ENCODE data around the gene ACSF2.
"Not testable (repeated sequence)": the region's sequence is repeated elsewhere in the genome, so short reads cannot be mapped to it uniquely, and the experiment has no call there.

Gene ACSF2

DNA sequence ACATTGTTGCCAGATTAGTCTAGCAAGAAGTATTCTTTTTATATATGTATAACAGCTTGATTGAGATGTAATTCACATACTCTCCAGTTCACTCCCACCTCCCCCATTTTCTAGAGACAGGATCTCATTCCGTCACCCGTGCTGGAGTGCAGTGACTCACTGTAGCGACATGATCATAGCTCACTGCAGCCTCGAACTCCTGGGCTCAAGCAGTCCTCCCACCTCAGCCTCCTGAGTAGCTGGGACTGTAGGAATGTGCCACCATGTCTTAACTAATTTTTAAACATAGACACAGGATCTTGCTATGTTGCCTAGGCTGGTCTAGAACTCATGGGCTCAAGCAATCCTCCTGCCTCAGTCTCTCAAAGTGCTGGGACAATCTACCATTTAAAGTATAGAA, 49.3 kb downstream of the ACSF2 start:
- H3K4me2 ChIP-seq = no peak overlapping the region
- peaks cover 0 to 32% (median 5%) of the 10 kb centered on the region in 11 experiments; a peak in 12 of 22 replicates for H3K36me3 ChIP-seq
- H3K27ac ChIP-seq = no peak overlapping the region
- peaks cover 19 to 35% (median 32%) of the 10 kb centered on the region in 10 experiments for H3K4me1 ChIP-seq
- no peaks in the 10 kb centered on the region for H3K27me3 ChIP-seq
- TF ChIP-seq Cebpa-rat (IDR thresholded peaks at IDR 0.05) = no peak
- H3K9me3 ChIP-seq (replicated peaks in 1 of 11) = no peaks in the 10 kb centered on the region
- no peak overlapping the region for H3K4me3 ChIP-seq
- H4K20me1 ChIP-seq = peaks cover 0 to 10% (median 6%) of the 10 kb centered on the region in 11 experiments; a peak in 11 of 22 replicates
- H3K9ac ChIP-seq = no peak overlapping the region

DNA sequence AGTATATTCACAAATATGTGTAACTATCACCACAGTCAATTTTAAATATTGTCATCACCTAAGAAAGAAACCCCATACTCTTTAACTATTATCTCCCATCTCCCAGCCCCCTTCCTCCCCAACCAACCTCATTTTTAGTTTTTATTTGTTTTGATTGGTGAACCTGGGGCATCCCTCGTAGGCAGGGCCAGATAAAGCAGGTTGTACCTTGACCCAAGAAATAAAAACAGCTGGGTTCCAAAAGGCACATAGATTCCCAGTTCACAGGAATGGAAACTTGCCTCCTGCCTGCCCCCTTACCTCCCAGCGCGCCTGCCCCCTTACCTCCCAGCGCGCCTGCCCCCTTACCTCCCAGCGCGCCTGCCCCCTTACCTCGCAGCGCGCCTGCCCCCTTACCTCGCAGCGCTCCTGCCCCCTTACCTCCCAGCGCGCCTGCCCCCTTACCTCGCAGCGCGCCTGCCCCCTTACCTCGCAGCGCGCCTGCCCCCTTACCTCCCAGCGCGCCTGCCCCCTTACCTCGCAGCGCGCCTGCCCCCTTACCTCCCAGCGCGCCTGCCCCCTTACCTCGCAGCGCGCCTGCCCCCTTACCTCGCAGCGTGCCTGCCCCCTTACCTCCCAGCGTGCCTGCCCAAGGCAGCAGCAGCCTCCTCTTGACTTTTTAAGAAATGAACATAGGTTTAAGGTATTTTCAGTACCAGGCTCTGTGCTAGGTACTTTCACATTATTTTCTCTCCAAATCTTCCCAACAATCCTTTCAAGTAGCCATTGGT, 49.9 kb downstream of the ACSF2 start:
- not testable (repeated sequence) for H3K27me3 ChIP-seq; H3K4me2 ChIP-seq; H3K9ac ChIP-seq; H3K27ac ChIP-seq; H3K9me3 ChIP-seq (replicated peaks in 1 of 11); H3K4me3 ChIP-seq
- peaks cover 0 to 13% (median 5%) of the 10 kb centered on the region in 11 experiments; a peak in 10 of 22 replicates for H4K20me1 ChIP-seq
- peaks cover 20 to 37% (median 33%) of the 10 kb centered on the region in 10 experiments for H3K4me1 ChIP-seq
- H3K36me3 ChIP-seq = peaks cover 0 to 30% (median 9%) of the 10 kb centered on the region in 11 experiments; a peak in 12 of 22 replicates

DNA sequence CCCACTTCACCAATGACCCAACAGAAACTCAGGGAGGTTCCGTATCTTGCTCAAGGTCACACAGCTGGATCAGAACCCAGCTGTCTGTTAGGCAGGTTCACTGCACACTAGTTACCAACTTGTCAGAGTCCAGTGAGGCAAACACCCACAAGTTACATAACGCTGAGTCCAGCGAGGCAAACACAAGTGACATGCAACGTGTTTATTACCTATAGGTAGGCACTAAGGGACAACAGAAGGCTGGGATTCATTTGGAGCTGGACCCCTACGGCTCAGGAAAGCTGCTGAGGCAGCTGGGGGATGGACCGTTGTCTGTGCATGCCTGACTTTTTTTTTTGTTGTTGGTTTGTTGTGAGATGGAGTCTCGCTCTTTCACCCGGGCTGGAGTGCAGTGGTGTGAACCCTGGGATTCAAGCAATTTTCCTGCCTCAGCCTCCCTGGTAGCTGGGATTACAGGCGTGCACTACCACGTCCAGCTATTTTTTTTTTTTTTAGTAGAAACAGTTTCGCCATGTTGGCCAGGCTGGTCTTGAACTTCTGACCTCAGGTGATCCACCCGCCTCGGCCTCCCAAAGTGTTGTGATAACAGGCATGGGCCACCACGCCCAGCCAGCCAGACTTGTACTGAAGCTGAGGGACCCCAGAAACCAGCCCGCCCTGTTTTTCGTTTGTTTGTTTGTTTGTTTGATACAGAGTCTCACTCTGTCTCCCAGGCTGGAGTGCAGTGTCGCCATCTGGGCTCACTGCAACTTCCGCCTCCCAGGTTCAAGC, 50.7 kb downstream of the ACSF2 start:
- Histone ChIP-seq H3K27ac (no peak overlapping the region), H3K9me3 (replicated peaks in 1 of 11) (no peaks in the 10 kb centered on the region), H3K4me2 (no peak overlapping the region), H3K4me3 (no peak overlapping the region), H3K36me3 (peaks cover 2 to 29% (median 14%) of the 10 kb centered on the region in 11 experiments; a peak in 20 of 22 replicates), H3K27me3 (no peaks in the 10 kb centered on the region), H3K9ac (no peak overlapping the region), H4K20me1 (peaks cover 0 to 17% (median 5%) of the 10 kb centered on the region in 11 experiments; a peak in 10 of 22 replicates), H3K4me1 (peaks cover 18 to 32% (median 28%) of the 10 kb centered on the region in 10 experiments)
- TF ChIP-seq Cebpa-rat (IDR thresholded peaks at IDR 0.05) = no peak

DNA sequence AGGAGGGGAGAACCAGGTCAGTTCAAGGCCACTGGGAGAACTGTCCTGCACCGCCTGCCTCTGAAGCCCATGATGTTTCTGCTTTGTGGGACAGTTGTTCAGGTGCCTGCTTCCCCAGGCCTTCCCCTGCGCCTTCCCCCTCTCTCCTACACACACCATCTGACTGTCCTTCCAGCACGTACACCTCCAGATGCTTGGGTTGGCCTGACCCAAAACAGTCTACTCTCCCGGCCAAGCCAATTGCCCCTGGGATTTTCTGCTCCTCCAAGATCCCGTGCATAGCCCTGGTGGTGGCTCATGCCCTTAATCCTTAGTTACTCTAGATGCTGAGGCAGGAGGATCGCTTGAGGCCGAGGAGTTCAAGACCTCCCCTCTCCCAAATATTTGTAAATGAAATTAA, 52.0 kb downstream of the ACSF2 start:
- Histone ChIP-seq H3K36me3 (peaks cover 12 to 34% (median 23%) of the 10 kb centered on the region in 11 experiments; a peak in 21 of 22 replicates), H3K27me3 (no peaks in the 10 kb centered on the region), H3K9me3 (replicated peaks in 1 of 11) (no peaks in the 10 kb centered on the region), H3K4me2 (peak overlapping the region; percentile 48 to 96 (median 82); a peak in 21 of 22 replicates), H3K4me3 (peak overlapping the region in 9 of 10 experiments; percentile 65 to 86 (median 76); a peak in 16 of 20 replicates), H3K4me1 (peaks cover 21 to 41% (median 27%) of the 10 kb centered on the region in 10 experiments), H3K27ac (peak overlapping the region in 10 of 11 experiments; percentile 41 to 88 (median 80); a peak in 21 of 22 replicates), H4K20me1 (peaks cover 0 to 24% (median 7%) of the 10 kb centered on the region in 11 experiments; a peak in 13 of 22 replicates), H3K9ac (peak overlapping the region; percentile 68 to 87 (median 82); a peak in 21 of 22 replicates)
- no peak for TF ChIP-seq Cebpa-rat (IDR thresholded peaks at IDR 0.05)

DNA sequence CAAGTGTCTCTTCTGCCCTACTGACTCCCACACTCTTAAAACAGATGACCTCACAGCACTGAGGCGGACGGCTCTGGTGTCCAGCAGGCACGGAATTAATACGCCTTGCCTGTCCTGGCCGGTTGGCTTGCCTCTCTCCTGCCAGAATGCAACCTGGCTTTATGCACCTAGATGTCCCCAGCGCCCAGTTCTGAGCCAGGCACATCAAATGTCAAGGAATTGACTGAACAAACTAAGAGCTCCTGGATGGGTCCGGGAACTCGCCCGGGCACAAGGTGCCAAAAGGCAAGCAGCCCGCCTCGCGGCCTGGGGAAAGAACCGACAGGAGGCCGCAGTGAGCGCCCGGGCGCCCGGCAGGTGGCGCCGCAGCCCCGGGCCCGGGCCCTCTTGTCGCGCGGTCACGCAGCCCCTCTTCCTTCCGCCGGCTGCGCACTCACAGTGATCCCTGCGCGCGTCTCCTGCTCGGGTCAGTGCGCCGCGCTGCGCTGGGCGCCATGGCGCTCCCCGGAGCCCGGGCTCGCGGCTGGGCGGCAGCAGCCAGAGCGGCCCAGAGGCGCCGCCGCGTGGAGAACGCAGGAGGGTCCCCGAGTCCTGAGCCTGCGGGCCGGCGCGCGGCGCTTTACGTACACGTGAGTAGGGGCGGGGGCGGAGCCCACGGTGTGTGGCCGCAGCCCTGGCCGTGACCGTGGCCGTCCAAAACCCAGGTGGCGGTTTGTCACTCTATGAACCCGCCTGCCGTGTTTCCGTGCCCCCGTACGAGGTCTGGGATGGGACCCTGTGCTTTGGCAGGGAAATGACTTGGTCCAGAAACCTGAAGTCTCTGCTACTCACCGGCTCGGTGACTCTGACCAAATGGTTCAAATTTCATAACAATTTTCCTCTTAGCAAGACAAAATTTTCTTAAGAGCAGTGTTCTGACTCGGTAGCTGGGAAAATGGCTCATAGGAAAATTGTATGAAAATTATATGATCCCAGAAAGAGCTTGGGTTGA, 52.7 kb downstream of the ACSF2 start, which contains the start of gene RSAD1:
RSAD1 (plus strand) TSS at position 470 of the 991 bp plus-strand sequence; CDS start at position 495, 25 bp downstream.
- H3K36me3 ChIP-seq = peaks cover 19 to 40% (median 30%) of the 10 kb centered on the region in 11 experiments
- TF ChIP-seq Cebpa-rat (IDR thresholded peaks at IDR 0.05) = no peak
- H3K9me3 ChIP-seq (replicated peaks in 1 of 11) = no peaks in the 10 kb centered on the region
- peak within 1 kb of the TSS in 10 of 11 experiments; percentile 41 to 88 (median 80); a peak in 21 of 22 replicates for H3K27ac ChIP-seq
- peaks cover 21 to 41% (median 27%) of the 10 kb centered on the region in 10 experiments for H3K4me1 ChIP-seq
- peak within 1 kb of the TSS; percentile 75 to 96 (median 82) for H3K4me2 ChIP-seq
- H4K20me1 ChIP-seq = peaks cover 0 to 24% (median 7%) of the 10 kb centered on the region in 11 experiments; a peak in 13 of 22 replicates
- H3K27me3 ChIP-seq = no peaks in the 10 kb centered on the region
- H3K9ac ChIP-seq = peak within 1 kb of the TSS; percentile 68 to 87 (median 82)
- peak within 1 kb of the TSS; percentile 63 to 86 (median 76) for H3K4me3 ChIP-seq

DNA sequence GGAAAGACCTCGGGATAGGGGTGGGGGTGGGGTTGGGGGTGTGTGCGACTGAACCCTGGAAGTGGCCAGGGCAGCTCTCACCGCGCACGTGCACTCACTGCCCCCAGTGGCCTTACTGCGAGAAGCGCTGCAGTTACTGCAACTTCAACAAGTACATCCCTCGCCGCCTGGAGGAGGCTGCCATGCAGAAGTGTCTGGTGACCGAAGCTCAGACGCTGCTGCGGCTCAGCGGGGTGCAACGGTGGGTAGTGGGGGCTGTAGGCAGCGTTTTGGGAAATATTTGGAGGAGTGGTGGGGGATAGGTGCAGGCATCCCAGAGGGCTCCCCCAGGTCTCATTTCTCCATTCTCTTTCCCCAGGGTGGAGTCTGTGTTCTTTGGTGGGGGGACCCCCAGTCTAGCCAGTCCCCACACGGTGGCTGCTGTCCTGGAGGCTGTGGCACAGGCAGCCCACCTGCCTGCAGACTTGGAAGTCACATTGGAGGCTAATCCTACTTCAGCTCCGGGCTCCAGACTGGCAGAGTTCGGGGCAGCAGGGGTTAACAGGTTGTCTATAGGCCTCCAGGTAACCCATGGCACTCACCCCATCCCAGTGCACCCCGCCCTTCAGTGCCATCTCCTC, 53.6 kb downstream of the ACSF2 start:
- TF ChIP-seq Cebpa-rat (IDR thresholded peaks at IDR 0.05) = no peak
- peaks cover 22 to 50% (median 37%) of the 10 kb centered on the region in 11 experiments for H3K36me3 ChIP-seq
- no peaks in the 10 kb centered on the region for H3K27me3 ChIP-seq
- peak overlapping the region in 9 of 11 experiments; percentile 77 to 87 (median 83); a peak in 18 of 22 replicates for H3K9ac ChIP-seq
- peak overlapping the region; percentile 75 to 96 (median 82) for H3K4me2 ChIP-seq
- H3K4me3 ChIP-seq = peak overlapping the region; percentile 63 to 86 (median 76)
- H4K20me1 ChIP-seq = peaks cover 0 to 24% (median 7%) of the 10 kb centered on the region in 11 experiments; a peak in 14 of 22 replicates
- peak overlapping the region in 9 of 11 experiments; percentile 76 to 88 (median 81); a peak in 16 of 22 replicates for H3K27ac ChIP-seq
- peaks cover 21 to 41% (median 27%) of the 10 kb centered on the region in 10 experiments for H3K4me1 ChIP-seq
- H3K9me3 ChIP-seq (replicated peaks in 1 of 11) = no peaks in the 10 kb centered on the region

DNA sequence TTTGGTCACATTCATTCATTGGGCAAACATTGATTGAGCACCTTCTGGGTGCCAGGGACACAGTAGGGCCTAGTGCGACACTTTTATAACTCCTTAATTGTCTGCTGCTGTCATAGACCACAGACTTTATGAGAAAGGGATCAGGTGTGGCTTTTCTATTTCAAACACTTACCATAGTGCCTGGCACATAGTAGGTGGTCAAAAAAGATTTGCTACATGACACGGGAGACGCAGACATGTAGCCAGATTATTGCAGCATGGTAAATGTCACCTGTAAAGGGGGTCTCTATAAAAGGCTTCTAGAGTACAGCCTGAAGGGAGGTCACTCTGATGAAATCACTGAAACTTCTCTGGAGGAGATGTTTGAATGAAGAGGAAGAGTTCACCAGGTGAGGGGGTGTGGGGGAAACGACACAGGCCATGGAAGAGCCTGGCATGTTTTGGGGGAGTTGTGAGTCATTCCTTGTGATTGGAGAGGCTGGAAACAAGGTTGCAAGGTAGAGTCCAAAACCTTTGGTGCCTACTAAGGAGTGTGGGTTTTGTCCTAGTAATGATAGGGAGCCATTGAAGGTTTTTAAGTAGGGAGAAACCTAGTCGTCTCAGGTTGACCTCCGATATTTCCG, 54.2 kb downstream of the ACSF2 start:
- H3K4me3 ChIP-seq = peak overlapping the region in 4 of 10 experiments; percentile 76 to 83 (median 76); a peak in 5 of 20 replicates

More for the DNA sequence above, 54.2 kb downstream of the ACSF2 start:
- Histone ChIP-seq H3K4me2 (peak overlapping the region; percentile 75 to 96 (median 82); a peak in 21 of 22 replicates), H3K9me3 (replicated peaks in 1 of 11) (no peaks in the 10 kb centered on the region), H3K9ac (peak overlapping the region in 8 of 11 experiments; percentile 21 to 87 (median 83); a peak in 10 of 22 replicates), H4K20me1 (peaks cover 0 to 24% (median 7%) of the 10 kb centered on the region in 11 experiments; a peak in 14 of 22 replicates), H3K27ac (peak overlapping the region in 2 of 11 experiments; percentile 25 to 32; a peak in 3 of 22 replicates), H3K27me3 (no peaks in the 10 kb centered on the region), H3K36me3 (peaks cover 28 to 56% (median 41%) of the 10 kb centered on the region in 11 experiments), H3K4me1 (peaks cover 21 to 41% (median 27%) of the 10 kb centered on the region in 10 experiments)
- no peak for TF ChIP-seq Cebpa-rat (IDR thresholded peaks at IDR 0.05)
